HG03066 (cell line): ENCODE measurements around the gene TMEM231.
"Not testable (repeated sequence)": the region's sequence is repeated elsewhere in the genome, so short reads cannot be mapped to it uniquely, and the experiment has no call there.

Experiments
- ATAC-seq: cut with Tn5 transposase; IDR thresholded peaks from one replicate; pipeline ENCODE4 v1.9.1; 2021; ENCODE audit warnings: low read depth; ENCODE audit not compliant: unreplicated experiment

Gene TMEM231

GRCh38 chr16:75534560-75535205 is 21.4 kb downstream of the TMEM231 start:
- no peak for ATAC-seq

- ATAC-seq, result no peak
Measured at GRCh38 chr16:75532791-75533190, 23.3 kb downstream of the TMEM231 start.

GRCh38 chr16:75532142-75532765 is 23.8 kb downstream of the TMEM231 start:
- no peak for ATAC-seq

GRCh38 chr16:75529959-75530358 is 26.1 kb downstream of the TMEM231 start:
- ATAC-seq, result no peak

GRCh38 chr16:75529056-75529905 is 26.8 kb downstream of the TMEM231 start:
- no peak for ATAC-seq

- no peak for ATAC-seq
Measured at GRCh38 chr16:75527825-75528299, 28.2 kb downstream of the TMEM231 start.

- ATAC-seq, result no peak
Measured at GRCh38 chr16:75526032-75526790, 29.8 kb downstream of the TMEM231 start.

GRCh38 chr16:75519175-75519574 is 36.9 kb downstream of the TMEM231 start:
- no peak for ATAC-seq

- not testable (repeated sequence) for ATAC-seq
Measured at GRCh38 chr16:75516189-75516966, 39.7 kb downstream of the TMEM231 start.

- no peak for ATAC-seq
Measured at GRCh38 chr16:75514296-75514695, 41.8 kb downstream of the TMEM231 start.

- no peak for ATAC-seq
Measured at GRCh38 chr16:75506574-75506973, 49.5 kb downstream of the TMEM231 start.

GRCh38 chr16:75506107-75506506 is 49.9 kb downstream of the TMEM231 start:
- ATAC-seq, result no peak

- ATAC-seq, result no peak
Measured at GRCh38 chr16:75503801-75504200, 52.3 kb downstream of the TMEM231 start.

GRCh38 chr16:75502916-75503605 is 53.0 kb downstream of the TMEM231 start:
- ATAC-seq, result no peak

GRCh38 chr16:75501820-75502219 is 54.2 kb downstream of the TMEM231 start:
- ATAC-seq, result not testable (repeated sequence)

GRCh38 chr16:75501359-75501758 is 54.7 kb downstream of the TMEM231 start:
- no peak for ATAC-seq

GRCh38 chr16:75498605-75499322 is 57.3 kb downstream of the TMEM231 start:
- not testable (repeated sequence) for ATAC-seq

- ATAC-seq, result no peak
Measured at GRCh38 chr16:75497558-75497957, 58.5 kb downstream of the TMEM231 start.
